ENCODE results near the gene ACTL6B.

The ACTL6B gene

DNA sequence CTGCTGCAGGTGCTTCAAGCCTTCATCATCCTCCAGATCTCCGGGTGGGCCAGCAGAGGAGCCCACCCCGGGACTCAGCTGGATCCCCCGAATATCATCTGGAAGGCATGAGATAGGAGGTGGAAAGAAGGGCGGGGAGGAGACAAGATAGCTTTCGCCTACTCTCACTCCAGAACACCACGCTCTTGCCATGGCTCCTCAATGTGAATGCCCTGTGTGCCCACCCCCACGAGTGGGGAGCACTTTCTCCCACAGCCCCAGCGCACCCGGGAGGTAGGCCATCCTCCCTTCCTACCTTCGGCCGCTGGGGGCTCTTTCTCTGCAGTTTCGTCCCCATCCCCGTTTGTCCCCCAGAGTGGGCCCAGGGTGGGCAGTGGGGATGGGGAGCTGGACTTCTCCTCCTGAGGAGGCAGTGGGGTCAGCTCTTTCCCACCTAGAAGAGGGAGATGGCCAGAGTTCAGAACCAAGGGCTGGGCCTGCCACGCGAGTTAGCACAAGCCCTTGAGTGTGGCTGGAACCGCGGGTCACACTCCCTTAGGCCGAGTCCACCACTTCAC is 28.9 kb upstream of the ACTL6B start:
- H3K4me3 ChIP-seq (ENCODE audit: low read length): no peak overlapping the region
- DNase-seq (ENCODE audit: low read depth, low spot score): no peak

DNA sequence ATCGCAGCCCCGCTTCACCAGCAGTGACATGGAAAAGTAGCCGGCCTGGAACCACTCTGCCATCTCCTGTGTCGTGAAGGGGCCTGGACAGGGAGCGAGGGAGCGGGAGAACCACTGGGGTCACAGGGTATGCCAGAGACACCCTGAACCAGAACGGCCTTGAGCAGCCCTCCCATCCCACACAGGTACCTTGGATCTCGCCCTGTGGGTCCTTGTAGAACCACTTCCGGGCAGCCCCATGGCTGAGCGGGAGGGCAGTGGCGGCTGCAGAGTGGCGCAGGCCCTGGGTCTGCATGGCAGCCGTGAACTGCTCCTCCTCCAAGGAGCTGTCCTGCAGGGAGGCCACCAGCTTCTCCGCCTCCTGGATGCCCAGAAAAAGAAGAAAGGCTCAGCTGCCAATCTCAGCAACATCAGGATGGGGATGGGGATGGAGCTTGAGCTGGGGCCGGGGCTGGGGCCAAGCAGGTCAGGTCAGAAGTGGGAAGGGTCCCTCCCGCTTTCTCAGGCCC is 28.3 kb upstream of the ACTL6B start:
- H3K4me3 ChIP-seq (ENCODE audit: low read length): no peak overlapping the region
- no peak for DNase-seq (ENCODE audit: low read depth, low spot score)

DNA sequence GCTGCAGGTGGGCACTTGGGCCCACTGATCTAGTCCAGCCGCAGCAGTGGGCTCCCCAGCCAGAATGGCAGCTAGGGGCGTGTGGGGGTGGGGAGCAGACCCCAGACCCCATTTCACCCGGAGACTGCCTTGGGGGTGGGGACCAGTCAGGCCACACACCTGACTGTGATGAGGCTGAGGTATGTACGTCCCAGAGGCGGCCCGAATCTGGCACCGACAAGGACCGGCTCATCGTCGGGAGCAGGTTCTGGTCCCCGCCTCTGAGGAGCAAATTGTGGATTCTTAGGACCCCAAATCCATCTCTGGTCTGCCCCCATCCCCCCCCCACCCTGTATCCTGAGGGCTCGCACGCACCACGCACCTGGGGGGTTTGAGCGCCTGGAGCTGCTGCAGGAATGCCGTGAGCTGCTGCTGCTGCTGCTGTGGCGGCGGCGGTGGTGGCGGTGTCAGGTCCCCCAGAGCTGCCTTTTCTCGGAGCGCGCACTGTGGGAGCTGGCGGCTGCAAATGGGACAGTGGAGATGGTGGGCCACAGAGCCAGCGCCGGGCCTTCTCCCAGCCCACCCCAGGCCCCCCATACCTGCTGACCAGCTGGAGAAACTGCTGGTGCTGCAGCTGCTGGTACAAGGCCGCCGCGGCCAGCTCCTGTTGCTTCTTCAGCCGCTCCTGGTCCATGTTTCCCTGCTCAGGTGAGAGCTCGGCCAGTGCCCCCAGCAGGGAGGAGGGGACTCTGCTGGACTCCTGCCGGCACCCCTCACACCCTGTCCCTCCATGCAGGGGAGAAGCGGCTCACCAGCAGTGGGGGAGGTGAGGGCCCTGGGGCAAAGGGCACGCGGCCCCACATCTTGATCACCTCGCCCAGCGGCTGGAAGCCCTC is 27.6 kb upstream of the ACTL6B start:
- no peak for DNase-seq (ENCODE audit: low read depth, low spot score)
- no peak overlapping the region for H3K4me3 ChIP-seq (ENCODE audit: low read length)

DNA sequence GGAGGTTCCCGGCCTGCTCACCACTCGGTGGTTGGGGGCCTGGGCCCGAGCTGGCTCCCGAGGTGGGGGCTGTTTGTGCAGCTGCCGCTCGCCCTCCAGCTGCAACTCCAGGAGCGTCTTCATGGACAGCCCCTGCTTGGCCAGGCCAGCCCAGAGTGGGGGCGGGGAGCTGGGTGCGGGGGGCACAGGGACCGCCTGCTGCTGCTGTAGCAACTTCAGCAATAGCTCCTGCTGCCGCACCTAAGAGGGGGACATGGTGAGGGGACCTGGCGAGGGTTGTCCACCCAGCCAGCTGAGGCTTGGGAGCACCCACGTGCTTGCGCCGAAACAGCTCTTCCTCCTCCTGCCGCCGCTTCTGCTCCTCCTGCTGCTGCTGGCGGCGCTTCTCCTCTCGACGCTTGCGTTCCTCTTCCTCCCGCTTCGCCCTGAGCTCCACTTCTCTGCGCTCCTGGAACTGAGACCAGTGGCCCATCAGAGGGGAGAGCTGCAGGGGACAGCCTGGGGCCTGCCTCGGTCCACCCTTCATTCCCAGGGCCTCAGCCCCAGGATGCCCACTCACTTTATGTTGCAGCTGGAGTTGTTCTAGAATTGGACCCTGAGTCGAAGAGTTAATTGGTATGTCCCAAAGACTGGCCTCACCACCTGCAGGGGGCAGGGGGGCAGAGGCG is 26.9 kb upstream of the ACTL6B start:
- H3K4me3 ChIP-seq (ENCODE audit: low read length): no peak overlapping the region
- DNase-seq (ENCODE audit: low read depth, low spot score): no peak

DNA sequence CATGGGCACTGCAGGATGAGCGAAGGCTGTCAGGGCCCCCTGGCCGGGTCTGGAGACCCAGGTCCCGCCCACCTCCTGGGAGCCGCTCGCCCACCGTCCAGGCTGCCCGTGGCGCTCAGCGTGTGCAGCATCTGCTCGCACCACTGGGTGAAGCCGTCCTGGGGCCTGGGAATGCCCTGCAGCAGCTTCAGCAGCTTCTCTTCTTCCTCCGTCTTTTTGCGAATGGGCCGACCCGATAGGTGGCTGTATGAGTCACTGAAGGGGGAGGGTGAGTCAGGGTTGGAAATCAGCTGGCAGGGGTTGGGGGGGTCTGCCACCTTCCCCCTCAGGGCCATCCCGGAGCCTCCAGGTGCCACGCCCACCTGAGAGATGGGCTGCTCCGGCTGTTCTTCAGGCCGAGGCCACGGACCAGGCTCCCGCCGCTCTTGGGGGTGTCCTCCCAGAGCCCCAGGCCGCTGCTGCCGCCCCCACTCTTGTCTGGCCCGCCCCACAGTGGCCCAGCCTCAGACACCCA is 26.0 kb upstream of the ACTL6B start:
- no peak overlapping the region for H3K4me3 ChIP-seq (ENCODE audit: low read length)
- no peak for DNase-seq (ENCODE audit: low read depth, low spot score)

DNA sequence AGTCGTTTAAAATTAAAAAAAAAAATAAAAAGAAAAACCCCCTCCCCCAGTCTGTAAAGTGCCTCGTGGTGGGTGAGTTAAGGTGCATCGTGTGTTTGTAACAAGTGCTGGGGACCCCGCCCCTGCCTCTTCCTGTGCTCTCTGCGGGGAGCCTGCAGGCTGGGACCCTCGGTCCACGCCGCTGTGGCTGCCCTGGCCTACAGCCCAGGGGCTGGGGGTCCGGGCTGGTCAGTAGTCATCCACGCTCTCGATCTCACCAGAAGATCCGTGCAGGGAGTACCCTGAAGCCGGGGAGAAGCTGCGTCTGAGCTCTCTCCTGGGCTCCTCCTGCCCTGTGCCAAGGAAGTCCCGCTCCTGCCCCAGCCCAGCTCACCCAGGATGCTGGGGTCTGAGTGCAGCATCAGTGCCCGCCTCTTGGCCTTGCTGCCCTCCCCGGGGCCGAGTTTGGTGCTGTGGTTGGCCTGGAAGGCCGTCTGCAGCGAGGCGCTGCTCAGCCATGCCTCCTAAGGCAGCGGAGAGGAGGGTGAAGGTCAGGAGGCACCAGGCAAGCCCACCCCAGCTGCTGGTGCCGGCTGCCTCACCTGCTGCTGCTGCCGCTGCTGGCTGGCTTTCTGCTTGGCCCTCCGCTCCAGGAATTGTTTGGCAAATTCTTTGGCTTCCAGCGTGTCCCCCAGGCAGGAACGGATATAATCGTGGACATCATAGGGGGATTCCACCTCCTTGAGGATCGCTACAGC is 25.4 kb upstream of the ACTL6B start:
- no peak overlapping the region for H3K4me3 ChIP-seq (ENCODE audit: low read length)
- no peak for DNase-seq (ENCODE audit: low read depth, low spot score)

DNA sequence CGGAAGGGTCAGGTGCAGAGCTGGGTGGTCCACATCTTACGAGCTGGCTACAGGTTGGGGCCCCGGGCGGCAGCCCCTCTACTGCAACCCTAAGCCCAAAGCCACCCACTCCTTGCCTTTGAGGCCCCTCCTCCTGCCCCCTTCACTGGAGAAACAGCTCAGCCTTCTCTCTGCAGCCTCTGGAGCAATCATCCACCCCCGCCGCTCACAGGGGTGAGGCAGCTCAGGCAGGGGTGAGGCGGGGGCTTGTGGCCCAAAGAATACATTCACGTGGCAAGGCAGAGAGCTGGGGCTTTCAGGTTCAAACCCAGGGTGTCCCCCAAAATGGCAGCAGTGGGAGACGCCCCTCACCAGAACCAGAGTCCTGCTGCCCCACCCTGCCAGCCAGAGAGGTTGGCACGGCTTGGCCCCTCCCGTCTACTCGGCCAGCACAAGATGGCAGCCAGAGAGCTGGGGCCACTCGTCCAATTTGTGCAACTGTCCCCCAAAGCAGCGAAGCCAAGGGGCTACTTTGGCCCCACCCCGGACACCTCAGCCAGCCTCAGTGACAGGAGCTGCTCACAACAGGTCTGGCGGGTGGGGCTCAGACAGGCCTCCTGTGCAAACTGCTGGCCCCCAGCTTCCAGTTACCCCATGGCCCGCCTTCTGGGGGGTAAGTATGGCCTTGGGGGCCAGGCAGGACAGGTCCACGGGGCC is 24.5 kb upstream of the ACTL6B start:
- DNase-seq (ENCODE audit: low read depth, low spot score): no peak
- H3K4me3 ChIP-seq (ENCODE audit: low read length): no peak overlapping the region

DNA sequence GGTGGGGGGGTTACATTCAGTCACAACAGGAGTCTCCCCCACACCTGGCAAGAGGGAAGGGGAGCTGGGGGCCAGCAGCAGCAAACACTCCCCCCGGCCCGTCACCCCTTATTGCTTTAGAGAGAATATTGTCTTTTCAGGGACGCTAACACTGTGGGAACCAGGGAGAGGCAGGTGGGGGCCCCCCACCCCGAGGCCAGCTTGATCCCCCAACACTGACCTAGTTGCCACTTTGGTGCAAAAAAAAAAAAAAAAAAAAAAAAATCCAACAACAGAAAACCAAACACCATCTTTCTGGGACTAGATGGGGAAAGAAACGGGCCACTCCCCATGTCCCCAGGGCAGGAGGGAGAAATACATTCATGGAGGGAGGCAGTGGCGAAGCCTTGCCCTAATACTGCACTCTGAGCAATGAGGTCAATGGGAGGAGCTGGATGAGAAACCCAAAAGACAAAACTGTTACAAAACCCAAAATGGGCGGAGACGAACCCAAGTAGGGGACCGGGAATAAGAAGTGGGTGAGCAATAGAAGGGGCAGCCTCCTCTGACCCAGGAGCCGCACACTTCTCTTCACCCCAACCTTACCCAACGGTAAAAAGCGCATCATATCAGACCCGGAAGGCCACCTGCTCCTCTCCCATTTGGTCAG is 23.8 kb upstream of the ACTL6B start:
- no peak for DNase-seq (ENCODE audit: low read depth, low spot score)
- H3K4me3 ChIP-seq (ENCODE audit: low read length): no peak overlapping the region

DNA sequence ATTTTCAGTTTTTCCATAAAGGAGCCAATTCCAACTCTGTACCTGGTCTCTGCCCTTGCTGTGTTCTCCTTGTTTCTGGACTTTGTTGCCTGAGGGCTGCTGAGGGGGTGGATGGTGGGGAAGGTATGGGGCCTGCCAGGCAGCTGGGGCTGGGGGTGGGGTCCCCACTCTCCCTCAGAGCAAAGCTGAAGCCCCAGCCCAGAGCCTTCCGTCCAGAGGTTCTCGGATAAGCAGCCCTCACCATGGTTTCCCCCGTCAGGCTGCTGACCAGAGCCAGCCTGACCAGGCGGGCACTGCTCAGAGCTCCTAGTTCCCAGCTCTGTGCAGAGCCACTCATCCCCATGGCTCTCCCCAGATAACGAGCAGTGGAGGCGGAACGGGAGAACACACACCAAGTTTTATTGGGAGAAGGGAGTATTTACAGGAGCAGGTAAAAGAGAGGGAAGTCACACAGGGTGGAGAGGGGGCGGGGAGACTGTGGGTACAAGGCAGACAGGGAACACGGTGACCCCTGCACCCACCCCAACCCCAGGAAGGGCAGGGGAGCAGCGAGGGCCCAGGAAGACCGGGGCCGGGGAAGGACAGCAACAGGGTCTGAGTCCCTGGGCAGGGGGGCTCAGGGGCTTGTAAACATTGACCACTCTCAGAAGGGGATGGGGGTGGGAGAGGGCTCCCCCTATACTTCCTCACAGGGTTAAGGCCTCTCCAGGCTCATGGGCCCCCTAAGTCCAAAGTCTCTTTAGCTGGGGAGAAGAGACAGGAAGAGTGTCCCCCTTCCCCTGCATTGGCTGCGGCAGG is 23.1 kb upstream of the ACTL6B start:
- H3K4me3 ChIP-seq (ENCODE audit: low read length): no peak overlapping the region
- no peak for DNase-seq (ENCODE audit: low read depth, low spot score)

DNA sequence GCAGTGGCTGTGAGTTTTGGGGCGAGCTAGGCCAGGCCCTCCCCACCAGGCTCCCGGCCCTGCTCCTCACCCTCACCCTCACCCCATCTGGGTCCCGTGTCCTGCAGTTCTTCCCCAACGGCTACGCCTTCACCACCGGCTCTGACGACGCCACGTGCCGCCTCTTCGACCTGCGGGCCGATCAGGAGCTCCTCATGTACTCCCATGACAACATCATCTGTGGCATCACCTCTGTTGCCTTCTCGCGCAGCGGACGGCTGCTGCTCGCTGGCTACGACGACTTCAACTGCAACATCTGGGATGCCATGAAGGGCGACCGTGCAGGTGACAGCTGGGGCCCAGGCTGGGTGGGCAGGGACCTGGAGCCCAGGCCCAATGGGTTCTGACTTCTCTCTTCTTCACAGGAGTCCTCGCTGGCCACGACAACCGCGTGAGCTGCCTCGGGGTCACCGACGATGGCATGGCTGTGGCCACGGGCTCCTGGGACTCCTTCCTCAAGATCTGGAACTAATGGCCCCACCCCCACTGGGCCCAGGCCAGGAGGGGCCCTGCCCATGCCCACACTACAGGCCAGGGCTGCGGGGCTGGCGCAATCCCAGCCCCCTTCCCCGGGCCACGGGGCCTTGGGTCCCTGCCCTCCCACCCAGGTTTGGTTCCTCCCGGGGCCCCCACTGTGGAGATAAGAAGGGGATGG is 22.2 kb upstream of the ACTL6B start:
- DNase-seq (ENCODE audit: low read depth, low spot score): no peak
- no peak overlapping the region for H3K4me3 ChIP-seq (ENCODE audit: low read length)

DNA sequence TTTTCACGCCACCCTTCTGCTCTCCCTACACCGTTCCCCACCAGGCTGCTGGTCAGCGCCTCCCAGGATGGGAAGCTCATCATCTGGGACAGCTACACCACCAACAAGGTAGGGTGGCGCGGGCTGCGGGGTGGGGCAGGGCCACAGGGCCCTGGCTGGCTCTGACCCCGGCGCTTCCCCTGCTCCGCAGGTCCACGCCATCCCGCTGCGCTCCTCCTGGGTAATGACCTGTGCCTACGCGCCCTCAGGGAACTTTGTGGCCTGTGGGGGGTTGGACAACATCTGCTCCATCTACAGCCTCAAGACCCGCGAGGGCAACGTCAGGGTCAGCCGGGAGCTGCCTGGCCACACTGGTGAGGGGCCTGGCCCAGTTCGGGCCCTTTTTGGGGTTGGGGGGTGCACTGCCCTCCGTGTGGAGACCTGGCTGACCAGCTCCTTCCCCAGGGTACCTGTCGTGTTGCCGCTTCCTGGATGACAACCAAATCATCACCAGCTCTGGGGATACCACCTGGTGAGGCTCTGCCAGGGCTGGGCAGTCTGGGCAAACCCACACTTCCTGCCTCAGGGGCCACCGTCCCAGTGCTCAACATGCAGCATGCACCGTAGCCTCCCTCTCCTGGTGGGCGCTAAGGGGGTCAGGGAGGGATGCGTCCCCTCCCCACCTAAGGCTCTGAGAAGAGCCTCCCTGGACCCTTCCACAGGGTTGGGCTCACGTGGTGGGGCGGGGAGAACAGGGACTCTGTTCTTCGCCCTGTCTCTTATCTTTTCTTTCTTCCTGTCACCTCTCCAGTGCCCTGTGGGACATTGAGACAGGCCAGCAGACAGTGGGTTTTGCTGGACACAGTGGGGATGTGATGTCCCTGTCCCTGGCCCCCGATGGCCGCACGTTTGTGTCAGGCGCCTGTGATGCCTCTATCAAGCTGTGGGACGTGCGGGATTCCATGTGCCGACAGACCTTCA is 21.3 kb upstream of the ACTL6B start:
- DNase-seq (ENCODE audit: low read depth, low spot score): no peak
- no peak overlapping the region for H3K4me3 ChIP-seq (ENCODE audit: low read length)

DNA sequence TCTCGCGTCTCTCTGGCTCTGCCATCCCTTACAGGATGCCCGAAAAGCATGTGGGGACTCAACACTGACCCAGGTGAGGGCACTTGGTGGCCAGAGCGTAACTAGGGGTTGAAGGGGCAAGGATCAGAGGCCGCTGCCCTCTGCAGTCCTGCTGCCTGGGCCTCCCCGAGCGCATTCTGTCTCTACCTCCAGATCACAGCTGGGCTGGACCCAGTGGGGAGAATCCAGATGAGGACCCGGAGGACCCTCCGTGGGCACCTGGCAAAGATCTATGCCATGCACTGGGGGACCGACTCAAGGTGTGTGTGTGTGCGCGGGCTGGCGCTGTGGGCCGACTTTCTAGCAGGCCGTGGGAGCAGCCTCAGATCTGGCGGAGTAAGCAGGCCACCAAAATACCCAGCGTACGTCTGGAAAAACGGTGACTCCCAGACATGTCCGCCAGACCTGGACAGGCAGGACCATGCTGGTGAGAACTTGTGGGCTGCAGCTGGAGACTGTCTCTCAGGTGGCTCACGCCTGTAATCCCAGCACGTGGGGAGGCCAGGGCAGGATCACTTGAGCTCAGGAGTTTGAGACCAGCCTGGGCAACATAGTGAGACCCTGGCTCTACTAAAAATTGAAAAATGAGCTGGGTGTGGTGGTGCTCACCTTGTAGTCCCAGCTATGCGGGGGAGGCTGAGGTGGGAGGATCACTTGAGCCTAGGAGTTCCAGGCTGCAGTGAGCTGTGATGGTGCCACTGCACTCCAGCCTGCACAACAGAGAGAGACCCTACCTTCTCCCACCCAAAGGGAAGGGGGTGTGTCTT is 20.5 kb upstream of the ACTL6B start:
- no peak overlapping the region for H3K4me3 ChIP-seq (ENCODE audit: low read length)
- no peak for DNase-seq (ENCODE audit: low read depth, low spot score)

DNA sequence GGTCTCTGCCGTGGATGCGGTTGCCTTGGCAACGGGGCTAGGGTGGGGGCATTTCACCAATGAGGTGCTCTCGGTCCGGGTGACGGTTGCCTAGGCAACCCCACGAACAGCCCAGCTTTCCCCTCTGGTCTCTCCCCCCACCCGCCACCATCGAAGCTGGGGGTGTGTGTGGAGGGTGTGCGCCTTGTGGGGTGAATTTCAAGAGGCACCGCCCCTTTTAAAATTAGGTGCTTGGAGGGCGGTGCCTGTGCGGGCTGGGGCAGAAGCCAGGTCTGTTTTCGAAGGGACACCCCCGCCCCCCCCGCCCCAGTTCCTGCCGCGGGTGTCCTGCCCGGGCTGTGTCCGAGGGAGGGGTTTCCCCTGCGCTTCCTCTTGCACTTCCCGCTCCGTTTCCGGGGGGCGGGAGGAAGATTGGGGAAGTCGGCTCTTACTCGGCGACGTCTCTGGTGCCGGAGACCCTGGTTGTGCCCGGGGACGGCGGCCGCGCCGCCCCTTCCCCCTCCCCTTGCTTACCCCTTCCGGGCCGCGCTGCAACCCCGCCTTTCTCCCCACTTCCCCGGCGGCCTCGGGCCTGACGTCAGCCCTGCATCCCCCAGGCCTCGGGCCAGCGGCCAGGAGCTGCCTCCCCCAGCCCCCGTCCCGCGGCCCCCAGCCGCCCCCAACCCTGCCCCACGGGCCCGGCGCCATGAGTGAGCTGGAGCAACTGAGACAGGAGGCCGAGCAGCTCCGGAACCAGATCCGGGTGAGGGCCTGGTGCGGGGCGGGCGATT is 19.5 kb upstream of the ACTL6B start:
- no peak for DNase-seq (ENCODE audit: low read depth, low spot score)

DNA sequence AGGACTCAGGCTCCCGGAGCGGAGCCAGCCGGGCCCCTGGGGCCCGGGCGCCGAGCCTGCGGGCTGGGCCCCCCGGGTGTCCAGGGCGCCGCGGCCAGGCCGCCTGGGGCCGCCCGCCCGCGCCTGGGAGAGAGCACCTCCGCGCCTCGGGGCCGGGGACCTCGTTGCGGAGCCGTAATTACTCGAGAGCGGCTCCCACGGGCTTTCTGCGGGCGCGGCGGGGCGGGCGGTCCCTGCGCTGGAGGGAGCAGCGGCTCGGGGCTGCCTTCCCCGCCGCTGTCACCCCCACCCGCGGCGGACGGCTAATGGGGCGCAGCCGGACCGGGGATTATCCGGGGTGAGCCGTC is 18.8 kb upstream of the ACTL6B start:
- no peak for DNase-seq (ENCODE audit: low read depth, low spot score)

More for the DNA sequence above, 19.5 kb upstream of the ACTL6B start:
- H3K4me3 ChIP-seq (ENCODE audit: low read length): peak overlapping the region; percentile 85; the same call in 1 of the 2 replicates

More for the DNA sequence above, 18.8 kb upstream of the ACTL6B start:
- H3K4me3 ChIP-seq (ENCODE audit: low read length): peak overlapping the region; percentile 85

All from Jurkat, Clone E6-1 (cell line).